Middle frontal gyrus (tissue), 1 donor: Measurements from ENCODE around the gene CEND1.
"Not testable (repeated sequence)": the region's sequence is repeated elsewhere in the genome, so short reads cannot be mapped to it uniquely, and the experiment has no call there.

ENCODE experiments used
- DNase-seq: peaks from one replicate; pipeline ENCODE4 v3.0.0-alpha.2; 2015; ENCODE audit warnings: low spot score; ENCODE audit errors: extremely low spot score

Gene CEND1

DNA sequence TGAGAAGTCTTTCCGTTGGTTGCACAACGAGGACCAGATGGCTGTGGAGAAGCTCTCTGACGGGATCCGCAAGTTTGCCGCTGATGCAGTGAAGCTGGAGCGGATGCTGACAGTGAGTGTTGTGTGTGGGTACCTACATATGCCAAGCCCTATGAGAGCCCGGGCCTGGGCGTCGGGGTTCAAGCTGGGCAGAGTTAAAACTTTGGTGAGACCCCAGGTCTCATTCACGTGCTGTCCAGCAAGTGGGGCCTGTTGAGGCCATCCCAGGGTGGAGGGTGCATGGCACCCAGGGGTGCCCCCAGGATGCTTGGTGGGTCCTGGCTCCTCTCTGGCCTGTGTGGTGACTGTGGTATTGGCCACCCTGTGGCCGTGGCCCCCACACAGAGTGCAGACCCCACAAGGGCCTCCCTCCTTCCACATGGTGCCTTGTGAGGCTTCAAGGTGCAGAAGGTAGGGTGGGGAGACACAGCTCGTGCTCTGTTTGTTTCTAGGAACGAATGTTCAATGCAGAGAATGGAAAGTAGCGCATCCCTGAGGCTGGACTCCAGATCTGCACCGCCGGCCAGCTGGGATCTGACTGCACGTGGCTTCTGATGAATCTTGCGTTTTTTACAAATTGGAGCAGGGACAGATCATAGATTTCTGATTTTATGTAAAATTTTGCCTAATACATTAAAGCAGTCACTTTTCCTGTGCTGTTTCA, 25.4 kb downstream of the CEND1 start:
- DNase-seq: no peak

DNA sequence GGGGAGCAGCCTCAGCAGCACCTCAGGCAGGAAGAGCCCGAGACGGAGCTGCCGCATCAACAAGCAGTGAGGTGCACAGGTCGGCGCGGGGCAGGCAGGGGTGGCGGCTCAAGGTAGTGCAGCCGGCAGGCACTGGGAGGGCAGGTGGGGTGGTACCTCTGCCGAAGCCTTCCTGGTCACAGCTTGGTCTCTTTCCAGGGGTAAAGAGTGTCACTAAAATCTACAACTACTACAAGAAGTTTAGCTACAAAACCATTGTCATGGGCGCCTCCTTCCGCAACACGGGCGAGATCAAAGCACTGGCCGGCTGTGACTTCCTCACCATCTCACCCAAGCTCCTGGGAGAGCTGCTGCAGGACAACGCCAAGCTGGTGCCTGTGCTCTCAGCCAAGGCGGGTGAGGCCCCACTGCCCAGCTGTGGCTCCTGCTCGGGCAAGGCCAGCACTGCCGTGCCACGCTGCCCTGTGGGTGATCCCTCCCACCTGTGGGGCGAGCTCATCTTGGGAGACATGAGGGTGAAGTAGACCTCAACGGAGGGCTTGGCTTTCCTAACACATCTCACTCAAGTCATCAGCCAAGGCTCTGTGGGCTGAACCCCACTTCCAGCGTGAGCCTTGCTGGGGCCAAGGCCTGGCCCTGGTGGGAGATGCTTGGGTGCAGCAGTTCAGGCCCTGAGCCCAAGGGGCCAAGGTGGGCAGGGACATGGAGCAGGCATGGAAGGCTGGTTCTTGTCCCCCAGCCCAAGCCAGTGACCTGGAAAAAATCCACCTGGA, 26.2 kb downstream of the CEND1 start:
- DNase-seq: no peak

DNA sequence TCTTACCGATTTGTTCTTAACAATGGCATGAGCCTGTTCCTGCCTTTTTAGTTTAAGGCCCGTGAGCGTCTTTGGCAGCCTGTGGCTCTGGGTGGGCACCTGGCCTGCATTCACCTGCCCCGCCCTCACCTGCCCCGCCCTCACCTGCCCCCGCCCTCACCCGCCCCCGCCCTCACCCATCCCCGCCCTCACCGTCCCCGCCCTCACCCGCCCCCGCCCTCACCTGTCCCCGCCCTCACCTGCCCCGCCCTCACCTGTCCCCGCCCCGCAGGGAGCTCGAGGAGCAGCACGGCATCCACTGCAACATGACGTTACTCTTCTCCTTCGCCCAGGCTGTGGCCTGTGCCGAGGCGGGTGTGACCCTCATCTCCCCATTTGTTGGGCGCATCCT, 26.8 kb downstream of the CEND1 start:
- DNase-seq: no peak

GRCh38 chr11:762421-763072, 27.3 kb downstream of the CEND1 start:
- peak; percentile 32 for DNase-seq

DNA sequence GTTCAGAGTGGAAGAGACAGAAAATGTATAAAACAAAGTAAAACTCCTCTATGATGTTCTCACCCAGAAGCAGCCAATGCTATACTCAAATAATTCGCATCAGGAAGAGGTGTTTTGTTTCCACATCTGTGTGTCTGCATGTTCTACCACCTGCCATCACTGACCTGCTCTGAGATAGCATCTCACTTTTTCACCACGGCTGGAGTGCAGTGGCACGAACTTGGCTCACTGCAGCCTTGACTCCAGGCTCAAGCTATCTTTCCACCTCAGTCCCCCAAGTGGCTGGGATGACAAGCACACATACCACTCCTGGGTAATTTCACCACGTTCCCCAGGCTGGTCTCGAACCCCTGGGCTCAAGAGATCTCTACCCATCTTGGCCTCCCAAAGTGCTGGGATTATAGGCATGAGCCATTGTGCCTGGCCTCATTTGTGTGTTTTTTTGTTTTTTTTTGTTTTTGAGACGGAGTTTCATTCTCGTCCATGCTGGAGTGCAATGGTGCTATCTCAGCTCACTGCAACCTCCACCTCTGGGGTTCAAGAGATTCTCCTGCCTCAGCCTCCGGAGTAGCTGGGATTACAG, 28.3 kb downstream of the CEND1 start:
- DNase-seq: no peak

- no peak for DNase-seq
Measured at GRCh38 chr11:760236-760635, 29.7 kb downstream of the CEND1 start.

DNA sequence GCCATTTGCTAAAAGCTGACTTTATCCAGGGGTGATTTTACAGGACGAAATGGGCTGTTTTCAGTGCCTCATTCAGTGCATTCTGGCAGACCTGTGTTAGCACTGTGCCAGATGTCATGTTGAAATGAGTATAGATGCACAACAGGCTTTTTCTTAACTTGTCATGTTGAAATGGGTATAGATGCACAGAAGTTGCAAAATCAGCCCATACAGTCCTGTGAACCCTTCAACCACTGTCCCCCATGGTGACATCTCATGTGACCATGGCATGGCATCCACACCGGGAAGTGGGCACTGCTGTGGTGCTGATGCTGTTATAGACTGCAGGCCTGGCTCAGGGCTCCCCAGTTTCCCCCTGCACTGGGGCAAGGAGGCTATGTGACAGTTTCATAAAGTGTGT, 40.2 kb downstream of the CEND1 start:
- DNase-seq: no peak

- no peak for DNase-seq
Measured at GRCh38 chr11:748007-748359, 41.9 kb downstream of the CEND1 start.

- peak; percentile 90 for DNase-seq
Measured at GRCh38 chr11:747158-748006, 42.5 kb downstream of the CEND1 start, which contains the start of gene TALDO1. Gene TALDO1 (plus strand): TSS chr11:747464. CDS start chr11:747482, 18 bp downstream.

DNA sequence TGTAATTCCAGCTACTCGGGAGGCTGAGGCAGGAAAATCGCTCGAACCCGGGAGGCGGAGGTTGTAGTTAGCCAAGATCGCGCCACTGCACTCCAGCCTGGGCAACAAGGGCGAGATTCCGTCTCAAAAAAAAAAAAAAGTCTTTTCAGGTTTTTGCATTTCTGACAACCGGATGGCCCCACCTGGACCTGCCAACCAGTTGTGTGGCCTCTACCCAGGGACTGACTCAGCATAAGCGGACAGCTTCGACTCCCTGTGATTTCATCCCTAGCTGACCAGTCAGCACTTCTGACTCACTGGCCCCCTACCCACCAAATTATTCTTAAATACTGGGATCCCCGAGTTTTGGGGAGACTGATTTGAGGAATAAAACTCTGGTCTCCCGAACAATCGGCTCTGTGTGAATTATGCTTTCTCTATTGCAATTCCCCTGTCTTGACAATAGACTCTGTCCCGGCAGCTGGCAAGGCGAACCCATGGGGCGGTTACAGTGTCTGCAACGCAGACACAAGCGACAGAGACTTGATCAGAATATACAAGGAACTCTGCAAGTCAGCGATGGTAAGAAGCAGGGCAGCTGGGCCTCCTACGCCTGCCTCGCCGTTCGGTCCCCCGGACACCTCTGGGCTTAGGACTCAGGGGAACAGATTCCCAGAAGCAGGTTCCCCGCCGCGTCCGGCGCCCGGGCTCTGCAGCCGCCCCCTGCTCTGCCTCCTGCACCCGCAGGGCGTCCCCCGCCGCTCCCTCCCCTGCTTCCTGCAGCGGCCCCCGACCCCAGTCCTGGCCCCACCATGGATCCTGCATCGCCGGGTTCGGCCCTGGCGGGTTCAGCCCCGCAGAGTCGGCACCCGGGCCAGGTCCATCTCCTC, 43.4 kb downstream of the CEND1 start:
- DNase-seq: peak; percentile 37

DNA sequence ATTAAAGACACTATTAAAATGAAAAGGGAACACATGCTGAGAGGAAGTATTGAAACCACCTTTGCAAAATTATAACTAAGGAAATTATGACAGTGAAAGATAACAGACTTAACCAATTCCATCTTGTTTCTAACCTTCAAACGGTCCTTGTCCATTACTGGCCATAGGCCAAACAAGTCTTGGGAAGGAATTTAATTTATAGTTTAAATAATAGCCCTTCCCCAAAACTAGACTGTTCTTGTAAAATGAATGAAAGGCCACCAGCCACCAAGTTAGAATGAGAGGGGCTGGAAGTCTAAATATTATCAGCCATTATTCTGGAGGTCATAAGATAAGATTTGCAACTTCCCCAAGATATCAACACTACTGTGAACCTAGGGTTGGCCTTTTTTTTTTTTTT, 44.5 kb downstream of the CEND1 start:
- no peak for DNase-seq

- DNase-seq: no peak
Measured at GRCh38 chr11:742571-743201, 47.2 kb downstream of the CEND1 start.

DNA sequence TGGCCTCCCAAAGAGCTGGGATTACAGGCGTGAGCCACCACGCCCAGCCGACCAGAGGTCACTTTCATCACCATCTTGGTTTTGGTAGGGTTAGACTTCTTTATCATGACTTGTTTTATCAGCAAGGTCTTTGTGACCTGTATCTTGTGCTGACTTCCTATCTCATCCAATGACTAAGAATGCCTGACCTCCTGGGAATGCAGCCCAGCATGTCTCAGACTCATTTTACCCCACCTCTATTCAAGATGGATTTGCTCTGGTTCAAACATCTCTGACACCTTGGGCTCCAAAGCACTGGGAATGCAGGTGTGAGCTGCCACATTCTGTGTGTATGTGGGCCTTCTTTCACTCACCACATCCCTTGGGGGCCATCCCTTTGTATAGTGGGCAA, 47.7 kb downstream of the CEND1 start:
- no peak for DNase-seq

GRCh38 chr11:737899-738298, 52.0 kb downstream of the CEND1 start:
- DNase-seq: not testable (repeated sequence)

- DNase-seq: no peak
Measured at GRCh38 chr11:737366-737765, 52.5 kb downstream of the CEND1 start.
